Neural crest cell (in vitro differentiated cells): ENCODE results near the gene NPAS2. TPM values are rescaled to one million over a fixed set of nuclear protein-coding genes. Genes with fewer than 3 reads are reported as not detected.

Experiments
- DNase-seq: peaks from one replicate; pipeline ENCODE4 v3.0.0; 2021; ENCODE audit warnings: low read depth, mixed read lengths, low spot score
- H3K27ac Mint-ChIP-seq: one replicate; pipeline ENCODE4 v1.8.0; 2021; ENCODE audit warnings: mild to moderate bottlenecking, mixed read lengths; ENCODE audit not compliant: unreplicated experiment
- H3K27me3 Mint-ChIP-seq: 2 replicates; pipeline ENCODE4 v1.8.0; 2021; ENCODE audit warnings: low read depth, mild to moderate bottlenecking, mixed read lengths
- H3K36me3 Mint-ChIP-seq: 2 replicates; pipeline ENCODE4 v1.8.0; 2021; ENCODE audit warnings: low read depth, mild to moderate bottlenecking, mixed read lengths
- H3K4me1 Mint-ChIP-seq: 2 replicates; pipeline ENCODE4 v1.8.0; 2021; ENCODE audit warnings: mixed read lengths
- H3K4me3 Mint-ChIP-seq: one replicate; pipeline ENCODE4 v1.8.0; 2021; ENCODE audit warnings: mild to moderate bottlenecking, mixed read lengths
- H3K9me3 Mint-ChIP-seq: 2 replicates; pipeline ENCODE4 v1.8.0; 2021; ENCODE audit warnings: mixed read lengths
- CTCF ChIP-seq: fragments of 200-600 bp; sonication (generic); conservative IDR thresholded peaks from 2 replicates; pipeline ENCODE4 v1.5.0; 2021; ENCODE audit warnings: antibody characterized with exemption, mild to moderate bottlenecking
- total RNA-seq: library from RNA; stranded (reverse); gene quantifications from 2 replicates; pipeline ENCODE4 v1.2.1, GENCODE V29; 2021

Gene NPAS2
- total RNA-seq, 1 donor from 2014 or later, result 2.6 TPM

GRCh38 chr2:100803334-100803733 lies 16.6 kb upstream of the NPAS2 start:
- H3K4me1 Mint-ChIP-seq, result no peaks in the 10 kb centered on the region
- no peak for TF ChIP-seq CTCF
- no peaks in the 10 kb centered on the region for H3K36me3 Mint-ChIP-seq
- H3K9me3 Mint-ChIP-seq, result no peaks in the 10 kb centered on the region
- no peak overlapping the region for H3K27ac Mint-ChIP-seq
- DNase-seq, result no peak
- peaks cover 2% of the 10 kb centered on the region for H3K27me3 Mint-ChIP-seq
- no peak overlapping the region for H3K4me3 Mint-ChIP-seq

GRCh38 chr2:100806550-100806949 lies 13.4 kb upstream of the NPAS2 start:
- peaks cover 5% of the 10 kb centered on the region for H3K36me3 Mint-ChIP-seq
- no peak for TF ChIP-seq CTCF
- H3K27me3 Mint-ChIP-seq, result peaks cover 9% of the 10 kb centered on the region
- no peak for DNase-seq
- H3K27ac Mint-ChIP-seq, result no peak overlapping the region
- no peak overlapping the region for H3K4me3 Mint-ChIP-seq
- no peaks in the 10 kb centered on the region for H3K4me1 Mint-ChIP-seq
- H3K9me3 Mint-ChIP-seq, result peaks cover 8% of the 10 kb centered on the region

- no peak for DNase-seq
- H3K4me3 Mint-ChIP-seq, result no peak overlapping the region
- H3K27ac Mint-ChIP-seq, result no peak overlapping the region
- no peak for TF ChIP-seq CTCF
- peaks cover 9% of the 10 kb centered on the region for H3K27me3 Mint-ChIP-seq
- H3K4me1 Mint-ChIP-seq, result no peaks in the 10 kb centered on the region
- peaks cover 5% of the 10 kb centered on the region for H3K36me3 Mint-ChIP-seq
- H3K9me3 Mint-ChIP-seq, result peaks cover 8% of the 10 kb centered on the region
These were observed 12.2 kb upstream of the NPAS2 start for GRCh38 chr2:100807707-100808106.

GRCh38 chr2:100808582-100808981 lies 11.4 kb upstream of the NPAS2 start:
- no peak for TF ChIP-seq CTCF

GRCh38 chr2:100809506-100809905 lies 10.4 kb upstream of the NPAS2 start:
- Mint-ChIP-seq H3K36me3 (peaks cover 5% of the 10 kb centered on the region), H3K4me3 (no peak overlapping the region), H3K9me3 (peaks cover 8% of the 10 kb centered on the region), H3K4me1 (peaks cover 4% of the 10 kb centered on the region), H3K27me3 (peaks cover 9% of the 10 kb centered on the region), H3K27ac (no peak overlapping the region)
- no peak for DNase-seq
- no peak for TF ChIP-seq CTCF

More at GRCh38 chr2:100808582-100808981, 11.4 kb upstream of the NPAS2 start:
- Mint-ChIP-seq H3K4me3 (no peak overlapping the region), H3K27me3 (peaks cover 9% of the 10 kb centered on the region), H3K9me3 (peaks cover 8% of the 10 kb centered on the region), H3K27ac (no peak overlapping the region), H3K36me3 (peaks cover 5% of the 10 kb centered on the region), H3K4me1 (peaks cover 2% of the 10 kb centered on the region)
- DNase-seq, result no peak
